ENCODE measurements around the gene ESPNL.
A peak's percentile ranks its signal among the peaks of the same experiment; 100 is the strongest.
"Not testable (repeated sequence)": the region's sequence is repeated elsewhere in the genome, so short reads cannot be mapped to it uniquely, and the experiment has no call there.

The ESPNL gene

GRCh38 chr2:238100049-238100820 lies at the start of gene ESPNL:
ESPNL (plus strand) TSS chr2:238100340; CDS start chr2:238100420, 80 bp downstream.
- no peak for DNase-seq

- DNase-seq, result no peak
These were observed 46.9 kb upstream of the ESPNL start for GRCh38 chr2:238053191-238053776.

GRCh38 chr2:238055841-238056240 lies 44.3 kb upstream of the ESPNL start:
- no peak for DNase-seq

- DNase-seq, result not testable (repeated sequence)
These were observed 42.2 kb upstream of the ESPNL start for GRCh38 chr2:238057696-238058575.

GRCh38 chr2:238059505-238059904 lies 40.6 kb upstream of the ESPNL start:
- DNase-seq, result no peak

GRCh38 chr2:238060096-238060541 lies 40.0 kb upstream of the ESPNL start:
- no peak for DNase-seq

- DNase-seq, result peak; percentile 98
These were observed 39.4 kb upstream of the ESPNL start, which contains the start of gene SCLY for GRCh38 chr2:238060542-238061314. SCLY (plus strand) TSS chr2:238061001; CDS start chr2:238061055, 54 bp downstream.

GRCh38 chr2:238061315-238062202 lies 38.6 kb upstream of the ESPNL start:
- peak; percentile 24 for DNase-seq

- no peak for DNase-seq
These were observed 36.5 kb upstream of the ESPNL start for GRCh38 chr2:238063414-238064189.

GRCh38 chr2:238064376-238064775 lies 35.8 kb upstream of the ESPNL start:
- DNase-seq, result no peak

GRCh38 chr2:238065071-238065846 lies 34.9 kb upstream of the ESPNL start:
- DNase-seq, result no peak

- no peak for DNase-seq
These were observed 33.9 kb upstream of the ESPNL start for GRCh38 chr2:238066218-238066617.

GRCh38 chr2:238066718-238067117 lies 33.4 kb upstream of the ESPNL start:
- not testable (repeated sequence) for DNase-seq

- DNase-seq, result no peak
These were observed 32.2 kb upstream of the ESPNL start for GRCh38 chr2:238067939-238068338.

- no peak for DNase-seq
These were observed 31.0 kb upstream of the ESPNL start for GRCh38 chr2:238069021-238069709.

GRCh38 chr2:238069877-238070276 lies 30.3 kb upstream of the ESPNL start:
- no peak for DNase-seq

GRCh38 chr2:238075397-238075796 lies 24.7 kb upstream of the ESPNL start:
- no peak for DNase-seq

GRCh38 chr2:238077292-238077691 lies 22.8 kb upstream of the ESPNL start:
- DNase-seq, result peak; percentile 47

- DNase-seq, result no peak
These were observed 20.2 kb upstream of the ESPNL start for GRCh38 chr2:238079874-238080327.
